Hematopoietic multipotent progenitor cell treated with erythropoietin and hydrocortisone succinate and interleukin-3 and kit ligand, for 8 days (in vitro differentiated cells): Measurements from ENCODE around the gene PARD6B.
"Not testable (repeated sequence)": the region's sequence is repeated elsewhere in the genome, so short reads cannot be mapped to it uniquely, and the experiment has no call there.

Source experiments
- DNase-seq: peaks from one replicate; pipeline ENCODE4 v3.0.0-alpha.2; 2015

Gene PARD6B

DNA sequence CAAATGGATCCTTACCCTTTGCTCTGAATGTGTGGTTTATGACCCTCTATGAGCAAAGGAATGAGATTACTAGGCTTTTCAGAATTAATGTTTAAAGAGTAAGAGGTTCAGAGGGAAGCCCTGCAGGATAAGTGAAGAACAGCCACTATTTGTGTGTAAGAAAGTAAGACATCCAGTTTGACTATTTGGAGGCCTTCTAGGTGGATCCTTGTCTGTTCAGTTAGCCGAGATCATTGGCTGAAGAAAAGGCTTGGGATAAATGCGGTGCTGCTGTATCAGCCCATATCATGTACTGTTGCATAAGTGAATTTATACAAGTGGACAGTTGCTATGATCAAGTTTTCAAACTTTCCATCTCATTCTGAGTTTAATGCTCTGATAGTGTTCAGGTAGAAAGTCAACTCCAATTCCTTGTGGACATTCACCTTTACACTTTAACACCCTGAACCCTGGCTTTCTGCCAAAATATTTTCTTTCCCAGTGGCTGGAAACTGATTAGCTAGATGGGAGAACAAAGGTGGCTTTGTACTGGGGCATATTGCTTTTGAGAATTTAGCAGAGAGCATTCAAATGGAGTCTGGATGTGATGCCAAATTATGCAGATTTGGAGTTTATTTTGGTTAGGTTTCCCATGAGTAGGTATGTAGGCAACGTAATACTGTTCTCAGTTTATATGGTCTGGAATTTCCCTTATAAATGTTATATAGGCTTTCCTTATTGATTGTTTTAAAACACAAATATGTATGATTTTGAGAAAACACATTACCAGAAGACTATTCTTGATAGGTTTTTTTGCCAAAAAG lies 15.0 kb downstream of the PARD6B start:
- DNase-seq = no peak

DNA sequence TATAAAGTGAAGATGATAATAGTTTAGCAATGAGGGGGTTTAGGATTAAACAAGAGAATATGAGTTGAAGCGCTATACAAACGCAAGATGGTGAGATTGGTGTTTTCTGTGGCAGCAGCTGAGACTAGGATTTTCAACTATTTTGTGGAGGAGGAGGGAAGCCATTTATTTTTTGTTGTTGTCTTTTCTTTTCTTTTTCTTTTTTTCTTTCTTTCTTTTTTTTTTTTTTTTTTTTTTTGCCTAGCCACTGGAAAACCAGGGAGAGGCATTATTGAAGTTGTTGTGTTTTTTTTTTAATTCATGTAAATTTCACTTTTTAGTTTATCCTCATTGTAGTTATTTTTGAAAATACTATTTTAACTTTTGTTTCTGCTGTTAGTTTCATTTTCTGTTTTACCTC lies 15.9 kb downstream of the PARD6B start:
- no peak for DNase-seq

DNA sequence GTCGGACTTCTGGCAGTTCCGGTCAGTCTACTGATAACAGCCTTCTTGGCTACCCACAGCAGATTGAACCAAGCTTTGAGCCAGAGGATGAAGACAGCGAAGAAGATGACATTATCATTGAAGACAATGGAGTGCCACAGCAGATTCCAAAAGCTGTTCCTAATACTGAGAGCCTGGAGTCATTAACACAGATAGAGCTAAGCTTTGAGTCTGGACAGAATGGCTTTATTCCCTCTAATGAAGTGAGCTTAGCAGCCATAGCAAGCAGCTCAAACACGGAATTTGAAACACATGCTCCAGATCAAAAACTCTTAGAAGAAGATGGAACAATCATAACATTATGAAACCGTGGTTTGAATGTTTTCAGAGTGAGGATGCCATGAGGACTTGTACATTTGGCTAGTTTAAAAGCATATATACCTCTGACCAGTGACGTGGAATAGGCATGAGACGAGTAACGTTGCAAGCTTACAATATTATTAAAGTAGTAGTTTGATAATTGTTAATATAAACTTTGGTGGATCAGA lies 18.8 kb downstream of the PARD6B start:
- DNase-seq = no peak

DNA sequence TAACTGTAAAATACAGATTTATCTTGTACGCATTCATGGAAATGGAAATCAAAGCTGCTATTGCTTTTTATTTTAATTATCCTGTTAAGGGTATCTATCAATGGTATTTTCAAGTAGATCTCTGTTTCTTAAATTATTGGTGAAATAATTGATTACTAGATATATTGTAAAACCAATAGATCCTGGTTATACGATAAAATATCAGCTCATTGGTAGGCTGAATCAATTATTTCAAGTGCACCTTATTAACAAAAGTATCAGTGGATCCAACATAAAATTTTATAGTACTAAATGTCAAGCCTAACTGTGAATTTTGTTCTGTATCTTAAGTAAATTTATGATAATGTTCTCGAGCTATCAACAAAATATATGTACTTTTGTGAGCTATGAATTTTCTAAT lies 21.8 kb downstream of the PARD6B start:
- no peak for DNase-seq

DNA sequence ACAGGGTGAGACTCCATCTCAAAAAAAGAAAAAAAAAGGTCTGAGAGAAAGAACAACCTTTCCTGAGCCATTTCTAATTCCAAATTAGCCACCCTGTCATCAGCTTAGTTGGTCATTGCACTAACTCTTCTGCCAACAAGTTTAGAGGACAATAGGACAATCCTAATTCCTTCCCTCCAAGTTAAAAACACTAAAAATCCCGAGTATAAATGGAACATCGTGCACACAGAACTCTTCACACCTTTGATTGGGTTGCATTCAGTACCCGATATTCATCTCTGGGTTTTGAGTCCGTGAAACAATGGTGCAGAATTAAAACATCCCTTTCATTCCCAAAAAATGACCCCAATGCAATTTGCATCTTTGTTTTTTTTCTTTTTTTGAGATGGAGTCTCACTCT lies 23.0 kb downstream of the PARD6B start:
- DNase-seq = no peak

DNA sequence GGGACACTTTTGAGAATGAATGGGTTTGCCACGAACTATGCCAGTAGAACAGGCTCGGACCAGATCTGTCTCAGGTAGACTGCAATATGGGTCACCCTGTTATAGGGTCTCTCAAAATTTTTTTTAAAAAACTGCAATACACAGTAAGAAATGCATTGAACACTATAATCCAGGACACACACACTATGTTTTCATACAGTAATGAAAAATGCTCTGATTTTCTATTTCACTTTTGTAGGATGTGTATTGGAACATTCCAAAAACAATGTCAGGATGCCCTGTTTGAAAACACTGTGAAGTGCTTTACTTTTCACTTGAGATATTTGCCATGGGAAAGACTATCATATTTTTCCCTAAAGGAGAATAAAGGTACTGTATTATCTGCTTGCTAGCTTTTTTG lies 25.1 kb downstream of the PARD6B start:
- no peak for DNase-seq

DNA sequence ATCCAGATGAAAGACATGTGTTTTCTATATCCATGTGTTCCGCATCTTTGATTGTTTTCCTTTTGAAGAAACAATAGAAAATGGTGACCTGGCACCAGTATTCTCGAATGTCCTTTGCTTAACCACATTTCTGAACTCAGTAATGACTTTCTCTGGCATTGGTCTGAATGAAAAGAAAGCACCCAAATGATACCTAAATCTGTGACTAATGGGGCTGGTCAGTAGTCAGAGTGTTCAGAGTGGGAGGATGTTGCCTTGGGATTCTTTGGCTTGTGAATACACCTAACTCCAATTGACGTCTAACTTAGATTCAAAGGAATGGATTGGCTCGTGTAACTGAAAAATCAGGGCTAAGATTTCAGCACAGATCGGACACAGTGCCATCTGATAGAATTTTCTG lies 27.1 kb downstream of the PARD6B start:
- DNase-seq = no peak

DNA sequence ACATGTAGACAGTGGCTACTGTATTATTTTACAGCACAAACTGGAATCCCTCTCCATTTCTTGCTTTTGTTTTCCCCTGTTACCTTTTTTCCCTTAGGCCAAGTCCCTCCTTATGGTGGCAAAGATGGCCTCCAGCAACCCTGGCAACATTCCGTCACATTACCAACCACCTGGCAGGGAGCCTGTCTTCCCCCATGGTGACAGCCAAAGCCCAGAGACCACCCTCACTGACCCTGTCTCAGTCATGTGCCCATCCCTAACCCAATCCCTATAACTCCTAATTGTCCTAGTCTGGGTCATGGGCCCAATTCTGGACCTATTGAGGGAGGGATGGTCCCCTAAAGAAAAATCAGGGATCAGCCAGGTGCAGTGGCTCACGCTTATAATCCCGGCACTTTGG lies 27.6 kb downstream of the PARD6B start:
- no peak for DNase-seq

DNA sequence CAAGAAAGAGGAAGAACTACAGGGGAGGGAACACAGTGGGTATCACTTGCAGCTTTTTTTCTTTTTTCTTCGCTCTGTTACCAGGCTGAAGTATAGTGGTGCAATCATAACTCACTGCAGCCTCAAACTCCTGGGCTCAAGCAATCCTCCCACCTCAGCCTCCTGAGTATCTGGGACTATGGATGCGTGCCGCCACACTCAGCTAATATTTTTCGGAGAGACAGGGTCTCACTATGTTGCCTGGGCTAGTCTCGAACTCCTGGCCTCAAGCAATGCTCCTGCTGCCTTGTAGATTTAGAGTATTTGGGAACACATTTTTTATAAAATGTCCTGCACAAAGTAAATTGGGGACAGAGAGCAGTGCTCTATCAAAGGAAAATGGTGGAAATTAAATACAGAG lies 28.3 kb downstream of the PARD6B start:
- DNase-seq = no peak

DNA sequence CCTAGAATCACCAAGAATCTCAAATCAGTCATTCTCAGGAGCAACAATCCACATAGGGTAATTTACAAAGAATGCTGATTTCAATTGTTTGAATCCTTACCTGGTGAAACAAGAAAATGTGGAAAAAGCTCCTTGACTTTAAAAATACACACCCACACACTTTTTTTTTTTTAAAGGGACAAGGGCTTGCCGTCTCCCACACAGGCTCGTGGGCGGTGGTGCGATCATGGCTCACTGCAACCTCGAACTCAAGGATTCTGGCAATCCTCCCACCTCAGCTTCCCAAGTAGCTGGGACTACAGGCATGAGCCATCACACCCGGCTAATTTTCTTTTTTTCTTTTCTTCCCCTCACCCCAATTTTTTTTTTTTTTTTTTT lies 30.7 kb downstream of the PARD6B start:
- DNase-seq = no peak

DNA sequence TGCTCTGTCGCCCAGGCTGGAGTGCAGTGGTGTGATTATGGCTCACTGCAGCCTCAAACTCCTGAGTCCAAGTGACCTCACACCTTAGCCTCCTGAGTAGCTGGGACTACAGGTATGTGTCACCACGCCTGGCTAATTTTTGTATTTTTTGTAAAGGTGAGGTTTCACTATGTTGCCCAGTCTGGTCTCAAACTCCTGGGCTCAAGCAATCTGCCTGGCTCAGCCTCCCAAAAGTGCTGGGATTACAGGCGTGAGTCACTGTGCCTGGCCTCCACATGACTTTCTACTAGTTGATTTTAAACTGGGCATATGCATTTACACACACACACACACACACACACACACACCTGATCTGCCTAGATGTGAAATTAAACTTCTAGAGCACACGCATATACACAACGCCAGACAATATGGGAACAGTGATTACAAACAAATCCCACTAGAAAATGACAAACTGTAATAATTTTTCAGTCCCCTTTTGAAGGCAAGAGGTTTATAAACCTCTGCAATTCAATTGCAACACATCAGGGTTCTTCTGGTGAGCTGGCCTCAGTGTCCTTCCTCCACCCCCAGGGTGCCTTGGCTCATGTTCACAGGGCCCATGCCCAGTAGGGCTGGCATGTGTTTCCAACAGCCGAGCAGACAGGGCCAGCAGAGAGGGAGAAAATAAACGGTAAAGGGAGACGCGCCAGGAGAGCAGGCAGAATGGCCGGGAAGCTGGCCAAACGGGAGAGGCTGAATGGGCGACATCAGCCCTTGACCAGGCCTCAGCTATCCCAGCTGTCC lies 31.2 kb downstream of the PARD6B start:
- no peak for DNase-seq

DNA sequence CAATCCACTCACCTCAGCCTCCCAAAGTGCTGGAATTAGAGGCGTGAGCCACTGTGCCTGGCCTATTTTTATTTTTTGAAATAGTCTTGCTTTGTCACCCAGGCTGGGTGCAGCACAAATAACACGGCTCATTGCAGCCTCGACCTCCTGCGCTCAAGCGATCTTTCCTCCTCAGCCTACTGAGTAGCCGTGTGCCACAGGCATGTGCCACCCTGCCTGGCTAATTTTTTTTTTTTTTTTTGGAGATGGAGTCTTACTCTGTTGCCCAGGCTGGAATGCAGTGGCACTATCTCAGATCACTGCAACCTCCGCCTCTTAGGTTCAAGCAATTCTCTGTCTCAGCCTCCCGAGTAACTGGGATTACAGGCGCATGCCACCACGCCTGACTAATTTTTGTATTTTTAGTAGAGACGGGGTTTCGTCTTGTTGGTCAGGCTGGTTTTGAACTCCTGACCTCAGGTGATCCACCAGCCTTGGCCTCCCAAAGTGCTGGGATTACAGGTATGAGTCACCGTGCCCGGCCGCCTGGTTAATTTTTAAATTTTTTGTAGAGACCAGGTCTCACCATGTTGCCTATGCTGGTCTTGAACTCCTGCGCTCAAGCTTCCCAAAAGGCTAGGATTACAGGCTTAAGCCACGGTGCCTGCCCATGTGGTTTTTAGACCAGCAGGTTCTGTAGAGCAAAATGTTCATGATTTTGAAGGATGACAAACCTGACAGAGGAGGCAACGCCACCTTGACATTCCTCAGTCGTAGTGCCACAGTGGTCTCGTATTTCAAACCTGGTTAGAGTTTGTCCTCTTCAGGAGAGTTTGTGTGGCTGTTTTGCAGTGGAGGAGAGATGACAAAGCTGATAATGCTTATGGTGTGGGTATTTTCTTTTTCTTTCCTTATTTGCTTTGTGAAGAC lies 32.4 kb downstream of the PARD6B start:
- DNase-seq = not testable (repeated sequence)

DNA sequence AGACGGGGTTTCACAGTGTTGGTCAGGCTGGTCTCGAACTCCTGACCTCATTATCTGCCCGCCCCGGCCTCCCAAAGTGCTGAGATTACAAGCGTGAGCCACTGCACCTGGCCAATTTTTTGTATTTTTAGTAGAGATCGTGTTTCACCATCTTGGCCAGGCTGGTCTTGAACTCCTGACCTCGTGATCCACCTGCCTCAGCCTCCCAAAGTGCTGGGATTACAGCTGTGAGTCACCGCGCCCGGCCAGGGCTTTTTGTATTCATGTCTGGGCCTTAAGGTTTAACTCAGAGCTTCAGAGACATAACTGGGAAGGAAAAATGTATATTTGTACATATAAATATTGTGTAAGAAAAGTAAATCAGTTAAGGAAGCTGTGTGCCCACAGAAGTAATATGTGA lies 33.9 kb downstream of the PARD6B start:
- DNase-seq = not testable (repeated sequence)

DNA sequence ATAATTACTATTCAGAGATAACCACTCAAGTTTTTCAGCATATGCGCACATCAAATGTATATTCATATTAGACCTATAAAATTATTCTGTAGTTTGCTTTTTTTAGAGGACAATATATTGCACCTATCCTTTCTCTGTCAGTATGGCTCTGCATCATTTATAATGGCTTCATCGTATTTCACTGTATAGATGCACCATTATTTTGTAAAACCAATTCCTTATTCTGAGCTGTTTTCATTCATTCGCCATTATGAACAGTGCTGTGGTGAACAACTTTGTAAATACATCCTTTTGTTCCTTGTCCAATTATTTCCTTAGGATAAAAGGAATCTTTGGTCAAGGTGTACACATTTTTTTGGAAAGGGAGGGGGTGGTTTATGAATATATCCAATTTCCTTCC lies 34.3 kb downstream of the PARD6B start:
- DNase-seq = no peak

DNA sequence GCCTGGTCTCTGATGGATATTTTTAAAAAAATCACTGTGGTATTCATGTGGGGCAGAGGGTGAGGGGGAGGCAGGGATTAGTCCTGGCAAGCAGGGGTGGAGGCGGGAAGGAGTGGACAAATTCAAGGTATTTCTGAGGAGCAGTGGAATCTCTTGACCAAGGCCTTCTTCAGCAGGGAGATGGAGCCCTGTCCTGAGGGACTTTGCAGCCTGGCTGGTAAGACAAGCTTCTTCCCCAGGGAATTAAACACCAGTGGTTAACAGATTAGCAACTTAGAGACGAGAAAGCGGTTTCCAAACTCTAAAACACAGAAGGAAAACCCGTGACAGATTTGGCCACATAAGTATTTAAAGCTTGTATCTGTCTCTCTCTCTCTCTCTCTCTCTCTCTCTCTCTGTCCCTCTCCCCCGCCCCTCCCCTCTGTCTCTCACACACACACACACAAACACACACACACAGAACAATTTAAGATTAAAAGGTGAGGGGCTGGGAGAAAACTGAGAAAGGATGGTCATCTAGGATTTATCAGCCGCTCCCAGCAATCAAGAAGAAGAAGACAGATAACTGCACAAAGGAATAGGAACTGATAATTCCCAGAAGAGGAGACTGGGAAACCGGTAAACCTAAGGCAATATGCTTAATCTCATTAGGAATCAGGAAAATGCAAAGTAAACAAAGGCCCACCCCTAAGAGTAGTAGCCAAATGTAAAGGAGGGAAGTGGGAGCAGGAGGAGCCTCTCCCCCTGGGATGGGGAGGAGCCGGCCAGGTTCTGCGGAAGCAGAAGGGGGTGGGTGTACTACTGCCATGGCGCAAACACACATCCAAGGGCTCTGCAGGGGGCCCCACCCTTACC lies 35.8 kb downstream of the PARD6B start:
- not testable (repeated sequence) for DNase-seq

DNA sequence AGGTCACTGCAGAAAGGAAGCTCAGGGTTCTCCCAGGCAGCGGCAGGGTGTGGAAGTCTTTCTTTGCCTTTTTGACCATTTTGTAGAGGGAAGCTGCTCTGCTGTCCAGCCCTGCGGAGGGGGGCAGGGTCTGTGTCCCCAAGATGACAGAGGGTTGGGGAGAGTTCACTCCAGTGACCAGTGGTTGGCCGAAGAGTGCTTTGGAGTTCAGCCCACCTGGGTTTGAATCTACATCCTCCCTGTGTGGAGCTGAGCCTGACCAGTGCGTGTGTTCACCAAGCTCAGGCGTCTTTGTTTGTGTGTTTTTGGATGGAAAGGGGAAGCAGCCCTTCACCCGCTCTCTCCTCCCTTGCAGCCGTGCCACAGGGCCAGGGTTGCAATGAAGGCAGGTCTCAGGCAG lies 37.6 kb downstream of the PARD6B start:
- not testable (repeated sequence) for DNase-seq

DNA sequence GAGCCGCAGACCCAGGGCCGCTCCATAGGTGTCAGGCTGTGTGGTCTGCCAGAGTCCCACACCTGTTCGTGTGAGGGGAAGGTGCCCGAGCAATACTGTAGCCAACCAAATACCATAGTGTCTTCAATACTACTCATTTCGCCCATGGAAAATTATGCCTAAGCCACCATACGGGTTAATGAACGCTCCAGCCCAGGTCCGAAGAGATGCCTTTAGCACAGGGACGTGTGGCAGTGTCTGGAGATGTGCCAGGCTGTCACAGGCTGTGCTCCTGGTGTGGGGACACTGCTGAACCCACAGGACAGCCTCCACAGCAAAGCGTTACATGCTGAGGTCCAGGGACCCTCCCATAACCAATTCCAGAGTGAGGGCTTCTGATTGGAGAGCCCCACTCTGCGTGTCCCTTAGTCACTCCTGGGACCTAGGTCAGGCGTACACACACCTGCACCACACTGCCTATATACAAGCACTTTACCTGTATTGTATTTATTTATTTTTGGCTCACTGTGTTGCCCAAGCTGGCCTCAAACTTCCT lies 38.2 kb downstream of the PARD6B start:
- not testable (repeated sequence) for DNase-seq

DNA sequence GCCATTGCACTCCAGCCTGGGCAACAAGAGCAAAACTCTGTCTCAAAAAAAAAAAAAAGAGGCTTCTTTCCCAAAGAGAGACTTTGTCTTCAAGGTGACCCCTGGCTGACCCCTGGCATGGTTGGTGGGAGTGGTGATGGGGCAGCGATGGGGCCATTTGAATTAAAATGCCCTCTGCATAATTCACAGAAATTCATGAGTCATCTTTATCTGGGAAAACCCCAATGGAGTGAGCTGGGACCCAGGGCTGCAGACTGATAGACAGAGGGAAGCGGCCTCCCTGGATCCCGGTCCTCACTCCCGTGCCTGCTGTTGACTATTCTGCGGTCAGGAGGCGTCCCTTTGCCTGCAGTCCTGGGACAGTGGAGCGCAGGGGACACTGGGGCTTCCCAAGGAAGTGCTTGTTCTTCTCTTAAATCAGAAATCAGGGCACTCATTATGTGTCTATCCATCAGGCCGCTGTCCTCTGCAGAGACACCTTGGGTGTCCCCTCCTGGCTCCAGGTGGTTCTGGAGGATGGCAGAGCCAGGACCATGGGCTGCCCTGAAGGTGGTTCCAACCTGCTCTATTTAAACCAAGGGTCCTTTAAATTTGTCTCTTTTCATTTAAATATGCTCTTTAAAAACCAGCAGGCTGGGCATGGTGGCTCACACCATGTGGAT lies 40.2 kb downstream of the PARD6B start:
- not testable (repeated sequence) for DNase-seq

DNA sequence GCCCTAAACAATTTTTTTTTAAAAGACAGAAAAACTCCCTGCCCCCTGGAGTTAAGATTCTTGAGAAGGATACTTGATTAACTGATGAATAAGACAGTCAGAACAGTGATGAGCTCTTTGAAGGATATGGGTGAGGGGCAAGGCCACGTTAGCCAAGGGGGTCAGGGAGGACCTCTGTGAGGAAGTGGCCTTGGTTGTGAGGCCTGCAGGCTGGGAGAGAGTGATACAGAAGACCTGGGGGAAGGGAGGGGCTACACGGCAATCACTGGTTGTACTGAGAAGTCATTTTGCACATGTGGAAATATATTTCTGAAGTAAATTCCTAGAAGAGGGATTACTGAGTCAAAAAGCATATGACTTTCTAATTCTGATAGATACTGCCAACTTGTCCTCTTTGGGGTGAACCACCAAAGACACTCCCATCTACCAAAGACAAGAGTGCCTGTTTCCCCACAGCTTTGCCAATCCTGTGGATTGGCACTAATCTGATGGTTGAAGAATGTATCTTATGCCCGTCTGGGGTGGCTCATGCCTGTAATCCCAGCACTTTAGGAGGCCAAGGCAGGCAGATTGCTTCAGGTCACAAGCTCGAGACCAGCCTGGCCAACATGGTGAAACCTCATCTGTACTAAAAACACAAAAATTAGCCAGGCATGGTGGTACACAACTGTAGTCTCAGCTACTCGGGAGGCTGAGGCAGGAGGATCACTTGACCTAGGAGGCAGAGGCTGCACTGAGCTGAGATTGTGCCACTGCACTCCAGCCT lies 41.2 kb downstream of the PARD6B start:
- no peak for DNase-seq

DNA sequence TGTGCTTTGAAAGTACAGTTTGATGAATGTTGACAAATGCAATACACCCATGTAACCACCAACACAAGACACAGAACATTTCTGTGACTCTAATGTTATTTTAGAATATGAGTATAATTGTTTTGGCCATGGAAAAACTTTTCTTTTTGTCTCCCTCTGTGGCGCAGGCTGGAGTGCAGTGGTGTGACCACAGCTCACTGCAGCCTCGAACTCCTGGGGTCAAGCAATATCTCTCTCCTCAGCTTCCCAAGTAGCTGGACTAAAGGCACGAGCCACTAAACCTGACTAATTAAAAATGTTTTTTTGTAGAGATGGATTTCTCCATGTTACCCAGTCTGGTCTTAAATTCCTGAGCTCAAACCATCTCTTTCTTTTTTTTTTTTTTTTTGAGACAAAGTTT lies 43.1 kb downstream of the PARD6B start:
- DNase-seq = no peak
